B cell (primary cell): ENCODE data around the gene CYP1B1.

Experiments
- EZH2 ChIP-seq: IDR thresholded peaks from 2 replicates; pipeline ENCODE4 v1.6.1; 2012; ENCODE audit warnings: borderline replicate concordance, low read depth, mild to moderate bottlenecking, moderate library complexity, low read length; ENCODE audit not compliant: insufficient read depth, poor library complexity, severe bottlenecking
- TF ChIP-seq, protein P1 (sequence below): fragments of 200-600 bp; IDR thresholded peaks from one replicate; pipeline ENCODE4 v1.8.0; 2022; ENCODE audit warnings: antibody characterized with exemption, mild to moderate bottlenecking

DNA sequence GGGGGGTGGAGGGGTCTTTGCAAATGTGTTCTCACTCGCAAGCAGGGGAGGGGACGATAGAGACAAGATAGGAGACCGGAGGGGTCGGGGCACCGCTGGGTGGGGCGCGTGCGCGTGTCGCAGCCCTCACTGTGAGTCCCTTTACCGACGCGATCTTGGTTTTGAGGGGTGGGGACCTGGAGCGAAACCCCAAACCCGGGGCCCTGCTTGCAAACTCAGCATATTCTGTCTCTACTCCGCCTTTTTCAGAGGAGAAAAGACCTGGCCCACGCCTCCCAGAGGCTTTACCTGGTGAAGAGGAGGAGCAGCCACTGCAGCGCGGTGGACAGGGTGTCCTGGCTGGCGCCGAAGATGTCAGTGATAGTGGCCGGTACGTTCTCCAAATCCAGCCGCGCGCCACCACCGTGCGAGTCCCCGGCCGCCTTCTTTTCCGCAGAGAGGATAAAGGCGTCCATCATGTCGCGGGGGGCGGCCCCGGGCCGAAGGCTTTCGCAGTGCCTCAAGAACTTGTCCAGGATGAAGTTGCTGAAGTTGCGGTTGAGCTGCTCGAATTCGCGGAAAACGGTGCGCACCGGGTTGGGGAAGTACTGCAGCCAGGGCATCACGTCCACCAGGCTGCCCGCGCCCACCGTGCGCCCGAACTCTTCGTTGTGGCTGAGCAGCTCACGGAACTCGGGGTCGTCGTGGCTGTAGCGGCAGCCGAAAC lies 1.7 kb downstream of the CYP1B1 start:
- TF ChIP-seq, protein P1, sequence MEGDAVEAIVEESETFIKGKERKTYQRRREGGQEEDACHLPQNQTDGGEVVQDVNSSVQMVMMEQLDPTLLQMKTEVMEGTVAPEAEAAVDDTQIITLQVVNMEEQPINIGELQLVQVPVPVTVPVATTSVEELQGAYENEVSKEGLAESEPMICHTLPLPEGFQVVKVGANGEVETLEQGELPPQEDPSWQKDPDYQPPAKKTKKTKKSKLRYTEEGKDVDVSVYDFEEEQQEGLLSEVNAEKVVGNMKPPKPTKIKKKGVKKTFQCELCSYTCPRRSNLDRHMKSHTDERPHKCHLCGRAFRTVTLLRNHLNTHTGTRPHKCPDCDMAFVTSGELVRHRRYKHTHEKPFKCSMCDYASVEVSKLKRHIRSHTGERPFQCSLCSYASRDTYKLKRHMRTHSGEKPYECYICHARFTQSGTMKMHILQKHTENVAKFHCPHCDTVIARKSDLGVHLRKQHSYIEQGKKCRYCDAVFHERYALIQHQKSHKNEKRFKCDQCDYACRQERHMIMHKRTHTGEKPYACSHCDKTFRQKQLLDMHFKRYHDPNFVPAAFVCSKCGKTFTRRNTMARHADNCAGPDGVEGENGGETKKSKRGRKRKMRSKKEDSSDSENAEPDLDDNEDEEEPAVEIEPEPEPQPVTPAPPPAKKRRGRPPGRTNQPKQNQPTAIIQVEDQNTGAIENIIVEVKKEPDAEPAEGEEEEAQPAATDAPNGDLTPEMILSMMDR, result no peak
- TF ChIP-seq EZH2, result no peak
